Left renal pelvis (tissue), 4 donors: ENCODE results near the gene LDLRAP1. TPM values are rescaled to one million over a fixed set of nuclear protein-coding genes. Genes with fewer than 3 reads are reported as not detected.

ENCODE experiments used
- DNase-seq, 4 donors: peaks; one replicate each; pipeline ENCODE4 v3.0.0-alpha.2; 2013; ENCODE audit warnings: low read depth in 4 of 4, low spot score in 3 of 4
- polyA plus RNA-seq, 4 donors: library from polyadenylated mRNA; unstranded; fragments of 120-200 nt; gene quantifications; one replicate each; pipeline ENCODE4 v1.2.1, GENCODE V29; 2013; ENCODE audit not compliant: insufficient read length in 4 of 4

LDLRAP1 gene
- polyA plus RNA-seq, 4 donors, result 11.5 to 15.0 (median 11.7) TPM

DNA sequence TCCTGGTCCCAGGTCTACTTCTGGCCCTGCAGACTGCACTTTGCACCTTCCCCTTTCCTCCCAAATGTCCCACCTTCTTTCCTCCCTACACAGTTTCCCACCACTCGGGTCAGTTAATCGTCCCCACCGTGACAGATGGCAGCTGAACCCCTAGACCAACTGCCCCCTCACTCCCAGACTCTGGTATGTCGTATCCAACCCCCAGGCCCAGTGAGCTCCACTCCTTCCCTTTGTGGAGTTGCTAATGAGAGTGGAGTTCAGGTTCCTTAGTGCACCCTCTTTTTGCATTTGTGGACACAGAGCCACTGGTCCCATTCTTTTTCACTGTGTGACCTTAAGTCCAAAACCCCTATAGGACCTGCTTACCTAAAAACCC lies 75.0 kb downstream of the LDLRAP1 start:
- no peak for DNase-seq

Other genes starting within 250 kb of the LDLRAP1 start
- gene TMEM50A, start 205.3 kb upstream of the LDLRAP1 start, polyA plus RNA-seq, result 100 to 1,000 TPM in 2 of 4 donors, 10 to 100 TPM in 2; 91.1 to 137 (median 113) TPM
- gene RHCE, start 122.8 kb upstream of the LDLRAP1 start, polyA plus RNA-seq, result 1 to 10 TPM in 3 of 4 donors, under 1 TPM in 1; 0.70 to 5.3 (median 1.2) TPM
- gene MACO1, start 112.7 kb upstream of the LDLRAP1 start, polyA plus RNA-seq, result 10 to 100 TPM; 25.3 to 29.1 (median 27.1) TPM
- 10 to 100 TPM; 11.5 to 17.5 (median 16.3) TPM for gene MAN1C1, start 73.2 kb downstream of the LDLRAP1 start, polyA plus RNA-seq